Psoas muscle (tissue), 8 donors: ENCODE results near the gene SMURF2. TPM values are rescaled to one million over a fixed set of nuclear protein-coding genes. Genes with fewer than 3 reads are reported as not detected.

Experiments
- ATAC-seq, 4 donors: fragments of 200-7000 bp; cut with Tn5 transposase; one replicate each; pipeline ENCODE4 v1.9.1; 2020; ENCODE audit warnings: moderate library complexity in 3 of 4, mild to moderate bottlenecking in 2 of 4
- DNase-seq, 2 donors: peaks; one replicate each; pipeline ENCODE4 v3.0.0-alpha.2; 2020
- H3K27ac ChIP-seq: fragments of 200-600 bp; one replicate; pipeline ENCODE4 v1.8.0; 2022
- H3K27me3 ChIP-seq, 3 donors: fragments of 200-600 bp in 1 of 3; one replicate each; pipeline versions ENCODE4 v1.6.1 to v1.8.0; 2013 to 2022; ENCODE audit warnings: low read length in 2 of 3, mild to moderate bottlenecking in 2 of 3, moderate library complexity in 1 of 3; ENCODE audit not compliant: insufficient read depth in 3 of 3
- H3K36me3 ChIP-seq, 2 donors: fragments of 200-600 bp in 1 of 2; one replicate each; pipeline versions ENCODE4 v1.6.1 to v1.8.0; 2013 to 2022; ENCODE audit warnings: low read depth in 1 of 2, mild to moderate bottlenecking in 1 of 2, moderate library complexity in 1 of 2; ENCODE audit not compliant: insufficient read depth in 1 of 2
- H3K4me1 ChIP-seq: fragments of 200-600 bp; one replicate; pipeline ENCODE4 v1.8.0; 2022
- H3K4me3 ChIP-seq: fragments of 200-600 bp; one replicate; pipeline ENCODE4 v1.8.0; 2022; ENCODE audit warnings: mild to moderate bottlenecking
- H3K9me3 ChIP-seq: fragments of 200-600 bp; one replicate; pipeline ENCODE4 v1.8.0; 2022
- WGBS, 3 donors: extraction: QIAGEN DNeasy Blood & Tissue Kit; methylation state at CpG; one replicate each; pipeline versions ENCODE4 v1.1.6 to v1.1.7; 2013; 5-methylcytosine and 5-hydroxymethylcytosine counted together
- intact Hi-C, 2 donors: fragments of 100-400 bp; cut with DNase I; formaldehyde crosslinking; loops; one replicate each; pipeline versions ENCODE4 v1.11.0 to v1.14.2; 2022
- polyA plus RNA-seq, 3 donors: library from polyadenylated mRNA; stranded (reverse); fragments of 200-250 nt; gene quantifications; one replicate each; pipeline ENCODE4 v1.2.3, GENCODE V29; 2013
- total RNA-seq, 4 donors: library from RNA; stranded (reverse); fragmentation: NEBNext Ultra II Directional in 2 of 4; extraction: Animal tissue kit (Norgen Biotek cat#: 25700) in 2 of 4; gene quantifications; one replicate each; pipeline versions ENCODE4 v1.2.1 to v1.2.4, GENCODE V29; 2021 to 2023
- TF ChIP-seq, protein P1 (sequence below): fragments of 200-600 bp; IDR thresholded peaks from one replicate; pipeline ENCODE4 v1.8.0; 2022; ENCODE audit warnings: antibody characterized with exemption
- donor health status: healthy with polysubstance abuse.
- donor health status: DM: no; HTN: no; CAD: no; lungs with moderate emphysema.
- donor health status: Bipolar disorder and iron deficiency.
- donor health status: healthy.
- donor health status: DM: yes; HTN: yes; CAD: no.
- donor health status: DM: no; HTN: no; CAD: no.
- donor health status: DM: no; HTN: no; CAD: no.
- donor health status: DM: yes; HTN: yes; CAD: no.

Gene SMURF2
- total and polyA plus RNA-seq, 7 donors = 4.3 to 12.0 (median 8.3) TPM

DNA sequence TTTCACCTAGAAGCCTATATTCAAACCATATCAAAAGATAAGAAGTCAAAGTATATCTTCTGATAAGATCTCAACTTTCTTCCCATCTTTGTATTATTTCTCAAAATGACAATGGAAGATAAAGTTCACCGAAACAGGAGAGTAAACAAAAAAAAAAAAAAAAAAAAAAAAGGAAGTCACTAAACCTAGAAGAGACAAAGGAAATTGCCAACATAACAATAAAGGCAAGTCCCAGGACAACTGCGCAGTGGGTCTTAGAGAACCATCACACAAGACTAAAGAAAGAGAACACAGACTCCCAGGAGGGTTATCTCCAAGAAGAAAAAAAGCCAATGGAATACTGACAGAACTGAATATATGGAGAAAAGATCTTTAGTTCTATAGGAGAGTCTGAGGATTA is 65.7 kb downstream of the SMURF2 start:
- 79 to 87% (median 81%) methylated on average over 2 of the region's 2 CpGs for WGBS, 3 donors
- H3K9me3 ChIP-seq = no peaks in the 10 kb centered on the region
- intact Hi-C loops = loop anchor here in 1 of 2 donors (10.0 kb wide), 1 partner anchor 48 kb away; no protein-coding TSS in a partner anchor
- peaks cover 0 to 62% of the 10 kb centered on the region in 2 donors for H3K36me3 ChIP-seq
- ATAC-seq (no peak), DNase-seq (no peak)
- no peak overlapping the region for H3K27ac ChIP-seq
- H3K27me3 ChIP-seq = no peaks in the 10 kb centered on the region
- no peak overlapping the region for H3K4me3 ChIP-seq
- TF ChIP-seq, protein P1, sequence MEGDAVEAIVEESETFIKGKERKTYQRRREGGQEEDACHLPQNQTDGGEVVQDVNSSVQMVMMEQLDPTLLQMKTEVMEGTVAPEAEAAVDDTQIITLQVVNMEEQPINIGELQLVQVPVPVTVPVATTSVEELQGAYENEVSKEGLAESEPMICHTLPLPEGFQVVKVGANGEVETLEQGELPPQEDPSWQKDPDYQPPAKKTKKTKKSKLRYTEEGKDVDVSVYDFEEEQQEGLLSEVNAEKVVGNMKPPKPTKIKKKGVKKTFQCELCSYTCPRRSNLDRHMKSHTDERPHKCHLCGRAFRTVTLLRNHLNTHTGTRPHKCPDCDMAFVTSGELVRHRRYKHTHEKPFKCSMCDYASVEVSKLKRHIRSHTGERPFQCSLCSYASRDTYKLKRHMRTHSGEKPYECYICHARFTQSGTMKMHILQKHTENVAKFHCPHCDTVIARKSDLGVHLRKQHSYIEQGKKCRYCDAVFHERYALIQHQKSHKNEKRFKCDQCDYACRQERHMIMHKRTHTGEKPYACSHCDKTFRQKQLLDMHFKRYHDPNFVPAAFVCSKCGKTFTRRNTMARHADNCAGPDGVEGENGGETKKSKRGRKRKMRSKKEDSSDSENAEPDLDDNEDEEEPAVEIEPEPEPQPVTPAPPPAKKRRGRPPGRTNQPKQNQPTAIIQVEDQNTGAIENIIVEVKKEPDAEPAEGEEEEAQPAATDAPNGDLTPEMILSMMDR = no peak
- no peaks in the 10 kb centered on the region for H3K4me1 ChIP-seq

DNA sequence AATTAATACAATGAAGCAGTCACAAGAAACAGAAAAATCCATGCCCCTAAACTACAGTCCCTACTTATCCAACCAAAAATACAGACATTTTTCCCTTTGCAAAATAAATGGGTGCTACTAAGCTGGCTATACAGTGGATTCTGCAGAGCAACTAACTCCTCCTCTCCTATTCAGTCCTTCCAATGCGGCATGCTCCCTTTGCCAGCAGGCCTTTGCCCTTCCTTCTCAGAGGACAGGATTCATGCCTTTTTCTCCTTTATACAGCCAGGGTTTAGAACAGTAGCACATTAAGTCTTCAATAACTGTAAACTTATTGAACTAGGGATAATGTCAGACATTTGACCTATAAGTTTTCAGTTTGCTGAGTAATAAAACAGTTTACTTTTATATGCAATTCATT is 70.2 kb downstream of the SMURF2 start:
- DNase-seq (no peak), ATAC-seq (no peak)
- intact Hi-C loops = loop anchor here in 1 of 2 donors (10.0 kb wide), 1 partner anchor 53 kb away; no protein-coding TSS in a partner anchor
- 90 to 96% (median 94%) methylated on average over 1 of the region's 1 CpG for WGBS, 3 donors
- Histone ChIP-seq H3K4me1 (no peaks in the 10 kb centered on the region), H3K27ac (no peak overlapping the region), H3K27me3 (no peaks in the 10 kb centered on the region), H3K36me3 (peaks cover 0 to 67% of the 10 kb centered on the region in 2 donors), H3K9me3 (no peaks in the 10 kb centered on the region), H3K4me3 (no peak overlapping the region)
- TF ChIP-seq, protein P1 = no peak

DNA sequence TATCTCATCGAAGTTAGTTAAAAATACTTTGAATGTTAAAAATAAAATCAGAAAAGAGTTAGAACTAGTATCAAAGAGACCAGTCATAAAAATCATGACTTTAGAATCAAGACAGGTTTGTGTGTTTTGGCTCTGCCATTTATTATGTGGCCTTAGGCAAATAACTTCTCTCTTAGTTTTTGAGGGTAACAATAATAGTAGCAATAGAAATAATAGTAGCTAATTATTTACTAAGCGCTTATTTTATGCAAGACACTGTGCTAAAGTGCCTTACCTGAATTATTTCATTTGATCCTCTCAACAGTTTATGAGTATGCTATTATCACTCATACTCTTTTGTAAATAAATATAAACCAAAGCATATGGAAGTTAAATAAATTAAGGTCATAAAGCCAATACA is 77.0 kb downstream of the SMURF2 start:
- 98 to 99% (median 98%) methylated on average over 2 of the region's 2 CpGs for WGBS, 3 donors
- peaks cover 0 to 46% of the 10 kb centered on the region in 2 donors for H3K36me3 ChIP-seq

GRCh38 chr17:64583038-64583437 is 79.1 kb downstream of the SMURF2 start:
- H3K4me1 ChIP-seq = no peaks in the 10 kb centered on the region
- no peak for ATAC-seq
- WGBS, 3 donors = 78 to 85% (median 81%) methylated on average over 3 of the region's 3 CpGs
- TF ChIP-seq, protein P1 = no peak
- DNase-seq = no peak
- H3K36me3 ChIP-seq = peaks cover 0 to 58% of the 10 kb centered on the region in 2 donors
- no peaks in the 10 kb centered on the region for H3K27me3 ChIP-seq
- H3K27ac ChIP-seq = no peak overlapping the region
- H3K9me3 ChIP-seq = no peaks in the 10 kb centered on the region
- no peak overlapping the region for H3K4me3 ChIP-seq
- intact Hi-C loops = no loop called here

More for the DNA sequence above, 77.0 kb downstream of the SMURF2 start:
- no peak for DNase-seq
- Histone ChIP-seq H3K27ac (no peak overlapping the region), H3K27me3 (no peaks in the 10 kb centered on the region), H3K9me3 (no peaks in the 10 kb centered on the region), H3K4me3 (no peak overlapping the region), H3K4me1 (no peaks in the 10 kb centered on the region)
- TF ChIP-seq, protein P1 = no peak
- ATAC-seq = no peak
- intact Hi-C loops = no loop called here
